Globus pallidus (tissue), 1 donor: Measurements from ENCODE around the gene ICE1.

Source experiments
- DNase-seq: peaks from one replicate; pipeline ENCODE4 v3.0.0-alpha.2; 2015; ENCODE audit warnings: low spot score

The ICE1 gene

GRCh38 chr5:5539590-5539989, 117.1 kb downstream of the ICE1 start:
- no peak for DNase-seq
